Right atrium auricular region (tissue), 2 donors: ENCODE measurements around the gene DLGAP1. TPM values are rescaled to one million over a fixed set of nuclear protein-coding genes. Genes with fewer than 3 reads are reported as not detected.

Experiments
- DNase-seq: peaks from one replicate; pipeline ENCODE4 v3.0.0-alpha.2; 2019; ENCODE audit warnings: low spot score
- H3K27ac ChIP-seq, 2 donors: fragments of 200-600 bp; sonication (generic); 1 replicate in 1 of 2; 2 replicates in 1 of 2; pipeline ENCODE4 v1.5.1; 2016 to 2019
- H3K27me3 ChIP-seq, 2 donors: fragments of 200-600 bp; sonication (generic); one replicate each; pipeline versions ENCODE4 v1.5.1 to v1.6.0; 2017 to 2019
- H3K36me3 ChIP-seq: fragments of 200-600 bp; sonication (generic); one replicate; pipeline ENCODE4 v1.5.1; 2016
- H3K4me1 ChIP-seq, 2 donors: fragments of 200-600 bp; sonication (generic); one replicate each; pipeline versions ENCODE4 v1.5.1 to v1.6.0; 2017 to 2019
- H3K4me3 ChIP-seq, 2 donors: fragments of 200-600 bp; sonication (generic); 1 replicate in 1 of 2; 2 replicates in 1 of 2; pipeline ENCODE4 v1.5.1; 2017 to 2019; ENCODE audit warnings: mild to moderate bottlenecking in 1 of 2, moderate library complexity in 1 of 2
- H3K9me3 ChIP-seq, 2 donors: fragments of 200-600 bp; sonication (generic); one replicate each; pipeline ENCODE4 v1.5.1; 2019
- total RNA-seq, 2 donors: library from RNA; depleted of rRNA; stranded (reverse); fragments of >200 nt; gene quantifications; one replicate each; pipeline ENCODE4 v1.1.0, GENCODE V29; 2016
- TF ChIP-seq, protein P1 (sequence below), 2 donors: fragments of 200-600 bp; sonication (generic); IDR thresholded peaks; one replicate each; pipeline ENCODE4 v1.5.1; 2019; ENCODE audit warnings: antibody characterized with exemption in 2 of 2

DLGAP1 gene
- total RNA-seq, 2 donors from 2014 or later, result 0.56 to 1.1 TPM

DNA sequence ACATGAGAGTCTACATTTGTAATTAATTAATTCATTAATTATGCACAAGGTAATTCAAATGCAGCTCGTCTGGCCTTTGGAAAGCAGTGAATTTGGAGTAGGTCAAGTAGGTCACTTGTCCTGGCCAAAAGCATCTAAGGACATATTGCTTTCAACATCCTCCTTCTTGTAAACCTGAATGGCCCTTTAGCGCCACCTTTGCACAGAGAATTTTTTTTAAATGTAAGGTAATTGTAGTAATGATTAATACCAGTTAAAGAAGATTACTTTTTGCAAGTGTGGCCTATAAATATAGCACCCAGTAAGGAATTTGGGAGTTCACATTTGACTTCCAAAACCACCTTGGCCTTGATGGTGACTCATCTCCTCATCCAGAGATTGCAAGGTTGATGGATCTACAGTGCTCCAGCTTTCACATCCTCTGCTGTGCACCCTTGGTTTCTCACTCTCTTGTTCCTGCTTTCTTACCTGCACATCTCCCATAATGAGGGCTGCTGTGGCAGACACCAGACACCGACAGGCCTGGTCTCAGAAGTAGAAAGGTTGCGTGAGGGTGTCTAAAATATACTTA is 523.5 kb downstream of the DLGAP1 start:
- no peak for DNase-seq
- Histone ChIP-seq H3K36me3 (no peaks in the 10 kb centered on the region), H3K4me3 (no peak overlapping the region), H3K27me3 (no peaks in the 10 kb centered on the region), H3K27ac (no peak overlapping the region), H3K9me3 (no peaks in the 10 kb centered on the region), H3K4me1 (no peaks in the 10 kb centered on the region)
- TF ChIP-seq, protein P1, sequence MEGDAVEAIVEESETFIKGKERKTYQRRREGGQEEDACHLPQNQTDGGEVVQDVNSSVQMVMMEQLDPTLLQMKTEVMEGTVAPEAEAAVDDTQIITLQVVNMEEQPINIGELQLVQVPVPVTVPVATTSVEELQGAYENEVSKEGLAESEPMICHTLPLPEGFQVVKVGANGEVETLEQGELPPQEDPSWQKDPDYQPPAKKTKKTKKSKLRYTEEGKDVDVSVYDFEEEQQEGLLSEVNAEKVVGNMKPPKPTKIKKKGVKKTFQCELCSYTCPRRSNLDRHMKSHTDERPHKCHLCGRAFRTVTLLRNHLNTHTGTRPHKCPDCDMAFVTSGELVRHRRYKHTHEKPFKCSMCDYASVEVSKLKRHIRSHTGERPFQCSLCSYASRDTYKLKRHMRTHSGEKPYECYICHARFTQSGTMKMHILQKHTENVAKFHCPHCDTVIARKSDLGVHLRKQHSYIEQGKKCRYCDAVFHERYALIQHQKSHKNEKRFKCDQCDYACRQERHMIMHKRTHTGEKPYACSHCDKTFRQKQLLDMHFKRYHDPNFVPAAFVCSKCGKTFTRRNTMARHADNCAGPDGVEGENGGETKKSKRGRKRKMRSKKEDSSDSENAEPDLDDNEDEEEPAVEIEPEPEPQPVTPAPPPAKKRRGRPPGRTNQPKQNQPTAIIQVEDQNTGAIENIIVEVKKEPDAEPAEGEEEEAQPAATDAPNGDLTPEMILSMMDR (IDR thresholded peaks at IDR 0.05), result no peak

DNA sequence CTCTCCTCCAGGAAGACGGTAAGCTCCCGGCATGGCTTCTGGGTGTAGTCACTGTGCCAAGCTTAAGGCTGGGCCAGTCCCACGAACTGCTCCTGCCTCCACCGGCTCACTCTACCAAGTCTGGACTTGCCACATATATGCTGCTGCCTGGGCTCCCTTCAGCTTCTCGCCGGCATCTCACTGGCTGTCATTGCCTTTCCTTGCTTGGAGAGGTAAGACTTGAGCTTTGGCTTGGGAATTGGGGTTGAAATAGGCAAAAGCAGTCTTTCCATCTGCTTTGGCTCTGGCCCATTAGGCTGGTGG is 524.1 kb downstream of the DLGAP1 start:
- H3K27me3 ChIP-seq, result no peaks in the 10 kb centered on the region
- TF ChIP-seq, protein P1 (IDR thresholded peaks at IDR 0.05), result no peak
- no peaks in the 10 kb centered on the region for H3K4me1 ChIP-seq
- H3K36me3 ChIP-seq, result no peaks in the 10 kb centered on the region
- no peak for DNase-seq
- no peaks in the 10 kb centered on the region for H3K9me3 ChIP-seq
- no peak overlapping the region for H3K4me3 ChIP-seq
- no peak overlapping the region for H3K27ac ChIP-seq

DNA sequence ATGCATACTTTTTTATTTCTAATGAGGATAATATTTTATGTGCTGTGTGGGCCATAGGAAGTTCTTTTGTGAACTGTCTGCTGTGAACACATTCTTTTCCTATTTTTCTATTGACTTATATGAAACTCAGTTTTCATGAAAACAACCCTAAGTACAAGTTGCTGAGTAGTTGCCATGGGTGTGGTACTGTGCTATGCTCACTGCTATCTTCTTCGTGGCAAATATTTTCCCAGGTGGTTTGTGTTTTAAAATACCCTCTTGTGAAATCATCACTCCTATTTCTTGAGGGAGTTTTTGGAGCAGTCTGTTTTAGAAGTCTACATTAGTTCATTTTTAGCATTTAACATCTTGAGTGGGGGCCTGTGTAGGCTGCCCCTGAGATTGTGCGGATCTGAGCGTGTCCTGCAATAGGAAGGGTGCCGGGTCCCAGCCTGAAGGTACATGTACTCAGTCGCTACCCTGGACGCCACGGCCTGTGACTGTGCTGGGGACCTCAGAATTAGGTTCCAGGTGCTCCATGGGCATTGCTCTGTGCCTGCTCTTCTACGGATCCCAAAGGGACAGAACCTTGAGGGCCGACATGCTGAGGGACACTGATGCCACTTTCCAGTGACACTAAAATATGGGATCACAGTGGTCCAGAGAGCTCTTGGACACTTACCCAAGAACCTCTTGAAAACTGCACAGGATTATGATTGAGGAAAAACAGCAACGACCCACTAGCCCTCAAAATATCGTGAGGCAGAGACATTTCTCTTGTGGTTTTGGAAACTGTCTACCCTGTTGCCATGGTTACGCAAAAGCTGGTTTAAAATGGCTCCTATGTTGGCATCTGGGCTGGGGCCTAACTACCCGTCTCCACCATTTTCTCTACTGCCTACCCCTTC is 524.7 kb downstream of the DLGAP1 start:
- TF ChIP-seq, protein P1 (IDR thresholded peaks at IDR 0.05), result no peak

DNA sequence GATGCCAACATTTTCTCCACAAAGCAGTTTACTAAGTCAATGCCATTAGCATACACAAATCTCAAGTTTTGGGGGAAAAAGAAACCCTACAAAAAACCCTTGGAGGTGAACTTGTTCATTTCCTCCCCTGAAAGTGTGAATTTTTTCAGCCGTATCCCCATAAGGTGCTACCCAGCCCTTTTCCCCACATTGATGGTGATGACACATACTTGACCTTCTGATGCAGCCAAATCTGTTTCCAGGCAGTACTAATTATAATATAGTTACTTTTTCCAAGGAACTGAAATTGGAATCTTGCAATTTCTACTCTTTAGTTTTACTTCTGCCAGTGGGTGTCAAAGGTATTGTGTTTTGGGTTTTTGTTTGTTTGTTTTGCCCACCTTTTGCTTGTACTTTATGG is 530.7 kb downstream of the DLGAP1 start:
- H3K4me3 ChIP-seq, result no peak overlapping the region
- no peaks in the 10 kb centered on the region for H3K36me3 ChIP-seq
- TF ChIP-seq, protein P1 (IDR thresholded peaks at IDR 0.05), result no peak
- no peak for DNase-seq
- H3K27ac ChIP-seq, result no peak overlapping the region
- no peaks in the 10 kb centered on the region for H3K4me1 ChIP-seq
- no peaks in the 10 kb centered on the region for H3K9me3 ChIP-seq
- H3K27me3 ChIP-seq, result no peaks in the 10 kb centered on the region

More for the DNA sequence above, 524.7 kb downstream of the DLGAP1 start:
- no peak overlapping the region for H3K27ac ChIP-seq
- no peak overlapping the region for H3K4me3 ChIP-seq
- H3K36me3 ChIP-seq, result no peaks in the 10 kb centered on the region
- no peaks in the 10 kb centered on the region for H3K27me3 ChIP-seq
- no peaks in the 10 kb centered on the region for H3K4me1 ChIP-seq
- no peak for DNase-seq
- no peaks in the 10 kb centered on the region for H3K9me3 ChIP-seq

DNA sequence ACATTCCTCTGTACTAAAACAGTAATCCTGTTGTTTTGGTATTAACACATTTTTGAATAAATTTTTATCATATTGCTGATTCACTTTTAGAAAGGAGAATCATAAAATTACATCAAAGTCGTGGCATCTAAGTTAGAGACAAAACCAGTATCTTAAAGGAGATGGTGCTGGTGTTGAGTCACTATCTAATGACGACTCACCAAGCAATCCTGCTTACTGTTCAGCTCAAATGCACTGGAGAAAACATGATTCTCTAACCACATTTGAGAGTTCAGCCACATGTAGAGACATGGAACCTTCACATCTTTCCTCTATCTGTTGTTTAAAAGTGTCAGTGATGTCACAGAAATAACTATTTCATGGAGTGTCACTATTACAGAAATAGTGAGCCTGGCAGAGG is 531.4 kb downstream of the DLGAP1 start:
- H3K27me3 ChIP-seq, result no peaks in the 10 kb centered on the region
- H3K9me3 ChIP-seq, result no peaks in the 10 kb centered on the region
- H3K4me1 ChIP-seq, result no peaks in the 10 kb centered on the region
- no peak overlapping the region for H3K4me3 ChIP-seq
- DNase-seq, result no peak
- H3K27ac ChIP-seq, result no peak overlapping the region
- H3K36me3 ChIP-seq, result no peaks in the 10 kb centered on the region
- TF ChIP-seq, protein P1 (IDR thresholded peaks at IDR 0.05), result no peak
